Measurements from ENCODE around the gene PLK3.

GRCh38 chr1:44842862-44843655, 42.9 kb downstream of the PLK3 start, which contains the start of gene PTCH2:
- TF ChIP-seq CTCF (IDR thresholded peaks at IDR 0.05; ENCODE audit: low read depth, low read length) (no peak), EZH2phosphoT487 (IDR thresholded peaks at IDR 0.05; ENCODE audit: low read depth) (no peak)
